ENCODE measurements around the gene SLC6A12. TPM values are rescaled to one million over a fixed set of nuclear protein-coding genes. Genes with fewer than 3 reads are reported as not detected.
A peak's percentile ranks its signal among the peaks of the same experiment; 100 is the strongest.

The SLC6A12 gene
- total RNA-seq, 1 experiment from 2014 or later, result 0.17 TPM

GRCh38 chr12:227286-227915, 13.4 kb upstream of the SLC6A12 start:
- Histone ChIP-seq H2BK120ac (ENCODE audit: low read depth, low read length, poor library complexity, severe bottlenecking) (no peak overlapping the region), H3K4ac (ENCODE audit: low read depth, low read length) (no peak overlapping the region), H4K8ac (replicated peaks; ENCODE audit: insufficient read length, low read depth, low read length) (no peak overlapping the region), H2AFZ (ENCODE audit: low read length) (no peak overlapping the region), H4K20me1 (ENCODE audit: control insufficient read depth, insufficient read depth, insufficient read length) (no peaks in the 10 kb centered on the region), H3K4me2 (ENCODE audit: insufficient read depth, insufficient read length, low read length) (no peak overlapping the region), H3K9ac (ENCODE audit: extremely low read depth, insufficient read length, low read length) (no peak overlapping the region), H3K14ac (ENCODE audit: insufficient read depth, low read length) (no peak overlapping the region), H3K18ac (ENCODE audit: insufficient read length, low read depth, low read length) (no peak overlapping the region), H3K9me3 (ENCODE audit: control insufficient read depth, low read depth, low read length) (no peaks in the 10 kb centered on the region), H3K27ac (ENCODE audit: insufficient read length, low read depth, low read length) (no peak overlapping the region), H2BK15ac (ENCODE audit: low read depth, low read length) (no peak overlapping the region), H3K56ac (ENCODE audit: insufficient read length, low read depth, low read length) (no peak overlapping the region), H3K23me2 (ENCODE audit: insufficient read length, low read depth, low read length, poor library complexity, severe bottlenecking) (peaks cover 2% of the 10 kb centered on the region), H2AK5ac (ENCODE audit: insufficient read length, low read length) (no peak overlapping the region), H2BK5ac (ENCODE audit: insufficient read length, low read length) (no peak overlapping the region), H3K23ac (ENCODE audit: insufficient read length, low read depth, low read length) (no peak overlapping the region), H3K4me1 (ENCODE audit: insufficient read depth, low read length) (no peaks in the 10 kb centered on the region), H3K79me2 (ENCODE audit: insufficient read depth, low read length) (no peaks in the 10 kb centered on the region), H3K27me3 (ENCODE audit: insufficient read depth, low read length) (no peaks in the 10 kb centered on the region), H4K5ac (ENCODE audit: insufficient read length, low read depth, low read length) (no peak overlapping the region), H3T11ph (ENCODE audit: low read length) (no peak overlapping the region), H2BK20ac (ENCODE audit: low read depth, low read length, poor library complexity, severe bottlenecking) (no peak overlapping the region), H2BK12ac (ENCODE audit: insufficient read length, low read depth, low read length) (no peak overlapping the region), H4K91ac (ENCODE audit: insufficient read length, low read depth, low read length) (no peak overlapping the region), H3K79me1 (ENCODE audit: insufficient read depth, low read depth, low read length, poor library complexity, severe bottlenecking) (no peaks in the 10 kb centered on the region)
- WGBS (ENCODE audit: extremely low coverage, insufficient read length, low lambda C conversion rate), result no CpG with 5 or more reads among the region's 7 CpGs
- Mint-ChIP-seq H3K36me3 (ENCODE audit: insufficient read depth in 1 of 3, low read depth in 3 of 3) (no peaks in the 10 kb centered on the region), H3K9me3 (no peaks in the 10 kb centered on the region), H3K4me1 (peaks cover 10 to 25% of the 10 kb centered on the region in 2 experiments), H3K27ac (no peak overlapping the region), H3K4me3 (no peak overlapping the region), H3K27me3 (ENCODE audit: low read depth) (peaks cover 12% of the 10 kb centered on the region)
- TF ChIP-seq CTCF (conservative IDR thresholded peaks at IDR 0.05), result no peak
- DNase-seq, result peak; percentile 23
